H9 (cell line): ENCODE measurements around the gene GRAMD1B. TPM values are rescaled to one million over a fixed set of nuclear protein-coding genes. Genes with fewer than 3 reads are reported as not detected.
A peak's percentile ranks its signal among the peaks of the same experiment; 100 is the strongest.
"Not testable (repeated sequence)": the region's sequence is repeated elsewhere in the genome, so short reads cannot be mapped to it uniquely, and the experiment has no call there.

Experiments
- DNase-seq: peaks from one replicate; pipeline ENCODE4 v3.0.0-alpha.2; 2017
- H2AFZ ChIP-seq: one replicate; pipeline ENCODE4 v1.6.1; 2013; ENCODE audit warnings: mild to moderate bottlenecking, low read length, control low read depth, moderate library complexity
- H2AK5ac ChIP-seq: 2 replicates; pipeline ENCODE4 v1.6.1; 2013; ENCODE audit warnings: low read length, control low read depth, mixed read lengths; ENCODE audit not compliant: insufficient read length
- H2BK120ac ChIP-seq: one replicate; pipeline ENCODE4 v1.6.1; 2013; ENCODE audit warnings: low read depth, mild to moderate bottlenecking, low read length, control low read depth, inconsistent platforms; ENCODE audit not compliant: poor library complexity, severe bottlenecking
- H2BK12ac ChIP-seq: 2 replicates; pipeline ENCODE4 v1.6.1; 2013; ENCODE audit warnings: low read length, control low read depth, mixed read lengths, low read depth; ENCODE audit not compliant: insufficient read length
- H2BK15ac ChIP-seq: 2 replicates; pipeline ENCODE4 v1.6.1; 2013; ENCODE audit warnings: low read depth, low read length, control low read depth
- H2BK20ac ChIP-seq: one replicate; pipeline ENCODE4 v1.6.1; 2013; ENCODE audit warnings: low read depth, mild to moderate bottlenecking, low read length, control low read depth, inconsistent platforms; ENCODE audit not compliant: poor library complexity, severe bottlenecking
- H2BK5ac ChIP-seq: 2 replicates; pipeline ENCODE4 v1.6.1; 2013; ENCODE audit warnings: low read length, control low read depth, mixed read lengths; ENCODE audit not compliant: insufficient read length
- H3K14ac ChIP-seq: 2 replicates; pipeline ENCODE4 v1.6.1; 2013; ENCODE audit warnings: low read length, control low read depth; ENCODE audit not compliant: insufficient read depth
- H3K18ac ChIP-seq: 2 replicates; pipeline ENCODE4 v1.6.1; 2013; ENCODE audit warnings: low read depth, mild to moderate bottlenecking, mixed read lengths, low read length, control low read depth; ENCODE audit not compliant: insufficient read length
- H3K23ac ChIP-seq: 2 replicates; pipeline ENCODE4 v1.6.1; 2013; ENCODE audit warnings: low read length, control low read depth, mixed read lengths, low read depth; ENCODE audit not compliant: insufficient read length
- H3K23me2 ChIP-seq: 2 replicates; pipeline ENCODE4 v1.6.1; 2013; ENCODE audit warnings: low read depth, mild to moderate bottlenecking, mixed read lengths, low read length, control low read depth; ENCODE audit not compliant: insufficient read length, poor library complexity, severe bottlenecking
- H3K27ac ChIP-seq: 2 replicates; pipeline ENCODE4 v1.5.1; 2013; ENCODE audit warnings: low read length, control low read depth, mixed read lengths, low read depth; ENCODE audit not compliant: insufficient read length
- H3K27me3 ChIP-seq: 2 replicates; pipeline ENCODE4 v1.6.1; 2013; ENCODE audit warnings: low read length, control low read depth, inconsistent platforms; ENCODE audit not compliant: insufficient read depth
- H3K4ac ChIP-seq: 2 replicates; pipeline ENCODE4 v1.6.1; 2013; ENCODE audit warnings: low read depth, mild to moderate bottlenecking, control low read depth, inconsistent platforms, low read length, moderate library complexity
- H3K4me1 ChIP-seq: 2 replicates; pipeline ENCODE4 v1.6.1; 2013; ENCODE audit warnings: low read length, control low read depth, inconsistent platforms; ENCODE audit not compliant: insufficient read depth
- H3K4me2 ChIP-seq: 2 replicates; pipeline ENCODE4 v1.6.1; 2013; ENCODE audit warnings: low read length, control low read depth, mixed read lengths; ENCODE audit not compliant: insufficient read length, insufficient read depth
- H3K56ac ChIP-seq: 2 replicates; pipeline ENCODE4 v1.6.1; 2013; ENCODE audit warnings: low read depth, mild to moderate bottlenecking, mixed read lengths, low read length, control low read depth; ENCODE audit not compliant: insufficient read length
- H3K79me1 ChIP-seq: 2 replicates; pipeline ENCODE4 v1.6.1; 2013; ENCODE audit warnings: low read depth, mild to moderate bottlenecking, moderate library complexity, low read length, control low read depth, inconsistent platforms; ENCODE audit not compliant: insufficient read depth, poor library complexity, severe bottlenecking
- H3K79me2 ChIP-seq: 2 replicates; pipeline ENCODE4 v1.6.1; 2013; ENCODE audit warnings: low read length, control low read depth, inconsistent platforms; ENCODE audit not compliant: insufficient read depth
- H3K9ac ChIP-seq: 2 replicates; pipeline ENCODE4 v1.6.1; 2013; ENCODE audit warnings: low read length, control low read depth, mixed read lengths; ENCODE audit not compliant: insufficient read length; ENCODE audit errors: extremely low read depth
- H3K9me3 ChIP-seq: one replicate; pipeline ENCODE4 v1.6.1; 2013; ENCODE audit warnings: low read depth, low read length, inconsistent platforms; ENCODE audit not compliant: control insufficient read depth
- H3T11ph ChIP-seq: one replicate; pipeline ENCODE4 v1.6.1; 2013; ENCODE audit warnings: mild to moderate bottlenecking, low read length, control low read depth, inconsistent platforms
- H4K20me1 ChIP-seq: one replicate; pipeline ENCODE4 v1.6.1; 2013; ENCODE audit not compliant: control insufficient read depth, insufficient read length, insufficient read depth
- H4K5ac ChIP-seq: 2 replicates; pipeline ENCODE4 v1.6.1; 2013; ENCODE audit warnings: low read depth, mild to moderate bottlenecking, mixed read lengths, low read length, control low read depth; ENCODE audit not compliant: insufficient read length
- H4K8ac ChIP-seq: replicated peaks from 2 replicates; pipeline ENCODE4 v1.6.1; 2013; ENCODE audit warnings: low read length, control low read depth, mixed read lengths, low read depth; ENCODE audit not compliant: insufficient read length
- H4K91ac ChIP-seq: 2 replicates; pipeline ENCODE4 v1.6.1; 2013; ENCODE audit warnings: low read depth, mild to moderate bottlenecking, moderate library complexity, mixed read lengths, low read length, control low read depth; ENCODE audit not compliant: insufficient read length
- H3K27ac Mint-ChIP-seq, 3 experiments: 2 replicates in 2 of 3; 3 replicates in 1 of 3; pipeline ENCODE4 v1.8.0; 2020 to 2021; ENCODE audit warnings: mixed read lengths in 3 of 3, mild to moderate bottlenecking in 1 of 3, moderate library complexity in 1 of 3
- H3K27me3 Mint-ChIP-seq: 2 replicates; pipeline ENCODE4 v1.8.0; 2021; ENCODE audit warnings: low read depth, mild to moderate bottlenecking, moderate library complexity, mixed read lengths
- H3K36me3 Mint-ChIP-seq, 3 experiments: 2 replicates in 2 of 3; 3 replicates in 1 of 3; pipeline ENCODE4 v1.8.0; 2020 to 2021; ENCODE audit warnings: low read depth in 3 of 3, mixed read lengths in 3 of 3; ENCODE audit not compliant: insufficient read depth in 1 of 3
- H3K4me1 Mint-ChIP-seq, 2 experiments: 2 replicates each; pipeline ENCODE4 v1.8.0; 2020; ENCODE audit warnings: mixed read lengths in 2 of 2
- H3K4me3 Mint-ChIP-seq, 2 experiments: 2 replicates in 1 of 2; 3 replicates in 1 of 2; pipeline ENCODE4 v1.8.0; 2020 to 2021; ENCODE audit warnings: mild to moderate bottlenecking in 2 of 2, mixed read lengths in 2 of 2, moderate library complexity in 1 of 2
- H3K9me3 Mint-ChIP-seq, 2 experiments: 2 replicates in 1 of 2; 3 replicates in 1 of 2; pipeline ENCODE4 v1.8.0; 2020; ENCODE audit warnings: mild to moderate bottlenecking in 2 of 2, mixed read lengths in 2 of 2, moderate library complexity in 1 of 2
- WGBS: extraction: QIAGEN DNeasy Blood & Tissue Kit; methylation state at CpG from one replicate; pipeline ENCODE4 v1.1.7; 2013; ENCODE audit warnings: missing lambda C conversion rate, low lambda C conversion rate, mixed read lengths; ENCODE audit not compliant: insufficient read length; ENCODE audit errors: extremely low coverage; 5-methylcytosine and 5-hydroxymethylcytosine counted together
- total RNA-seq: library from RNA; stranded (reverse); gene quantifications from 2 replicates; pipeline ENCODE4 v1.2.1, GENCODE V29; 2021
- TF ChIP-seq, protein P1 (sequence below): fragments of 200-600 bp; sonication (generic); conservative IDR thresholded peaks from 3 replicates; pipeline ENCODE4 v1.8.0; 2021; ENCODE audit warnings: antibody characterized with exemption, mild to moderate bottlenecking

The GRAMD1B gene
- total RNA-seq, 1 experiment from 2014 or later = 25.9 TPM

DNA sequence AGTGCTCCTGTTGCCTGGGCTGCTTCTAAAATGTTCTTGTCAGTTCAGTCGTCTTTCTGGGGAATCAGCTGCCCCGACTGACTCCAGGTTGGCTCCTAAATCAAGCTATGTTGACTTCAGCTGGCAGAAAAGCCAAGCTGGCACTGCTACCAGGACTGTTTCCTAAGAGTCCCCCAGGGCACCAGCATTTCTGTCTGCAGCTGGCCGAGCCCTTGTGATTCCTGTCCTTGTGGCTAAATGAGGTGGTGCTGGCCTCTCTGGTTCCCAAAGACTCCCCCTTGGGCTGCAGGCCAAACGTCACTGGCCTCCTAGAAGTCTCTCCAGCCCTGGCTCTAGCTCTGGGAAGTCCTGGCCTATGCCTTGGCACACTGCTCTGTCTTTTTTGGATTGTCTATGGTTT is 31.1 kb downstream of the GRAMD1B start:
- Histone ChIP-seq H3K79me2 (no peaks in the 10 kb centered on the region), H3K23ac (no peak overlapping the region), H2AFZ (no peak overlapping the region), H3K18ac (no peak overlapping the region), H2AK5ac (no peak overlapping the region), H2BK20ac (no peak overlapping the region), H4K8ac (no peak overlapping the region), H3K27ac (no peak overlapping the region), H3K79me1 (no peaks in the 10 kb centered on the region), H3K4me1 (no peaks in the 10 kb centered on the region), H3K14ac (no peak overlapping the region), H3K4me2 (no peak overlapping the region), H4K91ac (no peak overlapping the region), H2BK12ac (no peak overlapping the region), H4K20me1 (no peaks in the 10 kb centered on the region), H3K23me2 (no peaks in the 10 kb centered on the region), H2BK15ac (no peak overlapping the region), H3K56ac (no peak overlapping the region), H3T11ph (no peak overlapping the region), H2BK5ac (no peak overlapping the region), H3K9ac (no peak overlapping the region), H3K4ac (no peak overlapping the region), H2BK120ac (no peak overlapping the region), H3K9me3 (no peaks in the 10 kb centered on the region), H3K27me3 (no peaks in the 10 kb centered on the region), H4K5ac (no peak overlapping the region)
- Mint-ChIP-seq H3K27me3 (no peaks in the 10 kb centered on the region), H3K36me3 (peaks cover 3 to 12% (median 12%) of the 10 kb centered on the region in 3 experiments; a peak in 6 of 7 replicates), H3K4me1 (peaks cover 2 to 4% of the 10 kb centered on the region in 2 experiments; a peak in 3 of 4 replicates), H3K9me3 (no peaks in the 10 kb centered on the region), H3K4me3 (no peak overlapping the region), H3K27ac (peak overlapping the region in 2 of 3 experiments; percentile 4 to 30; a peak in 2 of 7 replicates)
- WGBS = no CpG with 5 or more reads among the region's 4 CpGs
- no peak for DNase-seq
- TF ChIP-seq, protein P1, sequence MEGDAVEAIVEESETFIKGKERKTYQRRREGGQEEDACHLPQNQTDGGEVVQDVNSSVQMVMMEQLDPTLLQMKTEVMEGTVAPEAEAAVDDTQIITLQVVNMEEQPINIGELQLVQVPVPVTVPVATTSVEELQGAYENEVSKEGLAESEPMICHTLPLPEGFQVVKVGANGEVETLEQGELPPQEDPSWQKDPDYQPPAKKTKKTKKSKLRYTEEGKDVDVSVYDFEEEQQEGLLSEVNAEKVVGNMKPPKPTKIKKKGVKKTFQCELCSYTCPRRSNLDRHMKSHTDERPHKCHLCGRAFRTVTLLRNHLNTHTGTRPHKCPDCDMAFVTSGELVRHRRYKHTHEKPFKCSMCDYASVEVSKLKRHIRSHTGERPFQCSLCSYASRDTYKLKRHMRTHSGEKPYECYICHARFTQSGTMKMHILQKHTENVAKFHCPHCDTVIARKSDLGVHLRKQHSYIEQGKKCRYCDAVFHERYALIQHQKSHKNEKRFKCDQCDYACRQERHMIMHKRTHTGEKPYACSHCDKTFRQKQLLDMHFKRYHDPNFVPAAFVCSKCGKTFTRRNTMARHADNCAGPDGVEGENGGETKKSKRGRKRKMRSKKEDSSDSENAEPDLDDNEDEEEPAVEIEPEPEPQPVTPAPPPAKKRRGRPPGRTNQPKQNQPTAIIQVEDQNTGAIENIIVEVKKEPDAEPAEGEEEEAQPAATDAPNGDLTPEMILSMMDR = no peak

DNA sequence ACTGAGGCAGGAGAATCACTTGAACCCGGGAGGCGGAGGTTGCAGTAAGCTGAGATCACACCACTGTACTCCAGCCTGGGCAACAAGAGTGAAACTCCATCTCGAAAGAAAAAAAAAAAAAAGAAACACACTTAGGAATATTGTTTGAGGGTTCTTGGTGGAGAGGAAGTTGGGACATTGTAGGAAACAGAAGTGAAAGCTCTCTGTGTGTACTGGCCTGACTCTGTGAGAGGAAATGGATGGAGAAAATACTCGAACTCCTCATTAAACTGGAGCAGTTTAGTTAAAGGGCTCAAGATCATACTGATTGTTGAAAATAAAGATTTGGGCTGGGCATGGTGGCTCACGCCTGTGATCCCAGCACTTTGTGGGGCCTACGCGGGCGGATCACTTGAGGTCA is 35.6 kb downstream of the GRAMD1B start:
- not testable (repeated sequence) for H3K56ac ChIP-seq, H3K4me3 Mint-ChIP-seq, H3K27me3 Mint-ChIP-seq, H3T11ph ChIP-seq, H2BK120ac ChIP-seq, DNase-seq, H3K9me3 ChIP-seq, H3K9ac ChIP-seq, H3K27ac Mint-ChIP-seq, H3K79me1 ChIP-seq, H4K20me1 ChIP-seq, H3K27ac ChIP-seq, H3K9me3 Mint-ChIP-seq, H3K79me2 ChIP-seq, H4K91ac ChIP-seq, H4K5ac ChIP-seq, H3K14ac ChIP-seq, H3K36me3 Mint-ChIP-seq, H2BK20ac ChIP-seq, H2AFZ ChIP-seq, H2BK15ac ChIP-seq, H2AK5ac ChIP-seq, H3K4me2 ChIP-seq, H2BK12ac ChIP-seq, H3K4ac ChIP-seq, H3K23ac ChIP-seq, H2BK5ac ChIP-seq, H3K27me3 ChIP-seq, H3K18ac ChIP-seq, H3K23me2 ChIP-seq, H4K8ac ChIP-seq, H3K4me1 ChIP-seq
- peaks cover 8 to 19% of the 10 kb centered on the region in 2 experiments for H3K4me1 Mint-ChIP-seq
- WGBS = no CpG with 5 or more reads among the region's 8 CpGs
